Upper lobe of right lung (tissue), 1 donor: ENCODE measurements around the gene SVEP1. TPM values are rescaled to one million over a fixed set of nuclear protein-coding genes. Genes with fewer than 3 reads are reported as not detected.

Experiments used
- ATAC-seq: fragments of 200-7000 bp; cut with Tn5 transposase; one replicate; pipeline ENCODE4 v1.9.1; 2020; ENCODE audit warnings: mild to moderate bottlenecking, moderate library complexity
- DNase-seq: peaks from one replicate; pipeline ENCODE4 v3.0.0-alpha.2; 2020
- H3K27ac ChIP-seq: fragments of 200-600 bp; one replicate; pipeline ENCODE4 v1.8.0; 2022
- H3K27me3 ChIP-seq: fragments of 200-600 bp; one replicate; pipeline ENCODE4 v1.8.0; 2022; ENCODE audit warnings: mild to moderate bottlenecking
- H3K36me3 ChIP-seq: fragments of 200-600 bp; one replicate; pipeline ENCODE4 v1.8.0; 2022
- H3K4me1 ChIP-seq: fragments of 200-600 bp; one replicate; pipeline ENCODE4 v1.8.0; 2022
- H3K4me3 ChIP-seq: fragments of 200-600 bp; one replicate; pipeline ENCODE4 v1.8.0; 2022; ENCODE audit warnings: mild to moderate bottlenecking
- H3K9me3 ChIP-seq: fragments of 200-600 bp; one replicate; pipeline ENCODE4 v1.8.0; 2022
- intact Hi-C: fragments of 100-400 bp; cut with DNase I; formaldehyde crosslinking; loops from one replicate; pipeline ENCODE4 v1.11.0; 2022
- total RNA-seq: library from RNA; stranded (reverse); fragmentation: NEBNext Ultra II Directional; extraction: Animal tissue kit (Norgen Biotek cat#: 25700); gene quantifications from one replicate; pipeline ENCODE4 v1.2.1, GENCODE V29; 2021
- TF ChIP-seq, protein P1 (sequence below): fragments of 200-600 bp; IDR thresholded peaks from one replicate; pipeline ENCODE4 v1.8.0; 2022; ENCODE audit warnings: antibody characterized with exemption
- donor health status: DM: no; HTN: yes; CAD: no; lungs with severe emphysema.

Gene SVEP1
- total RNA-seq, 1 donor from 2014 or later: 88.1 TPM

DNA sequence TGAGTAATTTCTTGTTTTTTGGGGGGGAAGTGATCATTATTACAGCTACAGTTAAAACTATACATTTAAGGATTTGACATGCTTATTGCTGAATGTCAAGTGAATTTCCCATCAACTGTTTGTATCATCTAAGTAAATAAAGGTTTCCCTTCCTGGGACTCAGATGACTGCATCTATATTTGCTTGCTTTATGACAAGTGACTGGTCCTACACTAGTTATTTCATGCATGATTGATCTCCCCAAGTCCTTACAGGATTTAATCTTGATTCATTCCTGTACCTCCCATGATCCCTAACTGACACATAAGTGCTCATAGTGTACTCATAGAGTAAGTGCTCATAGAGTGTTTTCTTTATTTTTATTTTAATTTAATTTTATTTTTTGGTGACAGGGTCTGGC is 244.7 kb downstream of the SVEP1 start:
- Histone ChIP-seq H3K36me3 (no peaks in the 10 kb centered on the region), H3K9me3 (no peaks in the 10 kb centered on the region), H3K4me1 (no peaks in the 10 kb centered on the region), H3K27ac (no peak overlapping the region), H3K4me3 (no peak overlapping the region), H3K27me3 (no peaks in the 10 kb centered on the region)
- ATAC-seq (no peak), DNase-seq (no peak)
- intact Hi-C loops: no loop called here
- TF ChIP-seq, protein P1, sequence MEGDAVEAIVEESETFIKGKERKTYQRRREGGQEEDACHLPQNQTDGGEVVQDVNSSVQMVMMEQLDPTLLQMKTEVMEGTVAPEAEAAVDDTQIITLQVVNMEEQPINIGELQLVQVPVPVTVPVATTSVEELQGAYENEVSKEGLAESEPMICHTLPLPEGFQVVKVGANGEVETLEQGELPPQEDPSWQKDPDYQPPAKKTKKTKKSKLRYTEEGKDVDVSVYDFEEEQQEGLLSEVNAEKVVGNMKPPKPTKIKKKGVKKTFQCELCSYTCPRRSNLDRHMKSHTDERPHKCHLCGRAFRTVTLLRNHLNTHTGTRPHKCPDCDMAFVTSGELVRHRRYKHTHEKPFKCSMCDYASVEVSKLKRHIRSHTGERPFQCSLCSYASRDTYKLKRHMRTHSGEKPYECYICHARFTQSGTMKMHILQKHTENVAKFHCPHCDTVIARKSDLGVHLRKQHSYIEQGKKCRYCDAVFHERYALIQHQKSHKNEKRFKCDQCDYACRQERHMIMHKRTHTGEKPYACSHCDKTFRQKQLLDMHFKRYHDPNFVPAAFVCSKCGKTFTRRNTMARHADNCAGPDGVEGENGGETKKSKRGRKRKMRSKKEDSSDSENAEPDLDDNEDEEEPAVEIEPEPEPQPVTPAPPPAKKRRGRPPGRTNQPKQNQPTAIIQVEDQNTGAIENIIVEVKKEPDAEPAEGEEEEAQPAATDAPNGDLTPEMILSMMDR: no peak

DNA sequence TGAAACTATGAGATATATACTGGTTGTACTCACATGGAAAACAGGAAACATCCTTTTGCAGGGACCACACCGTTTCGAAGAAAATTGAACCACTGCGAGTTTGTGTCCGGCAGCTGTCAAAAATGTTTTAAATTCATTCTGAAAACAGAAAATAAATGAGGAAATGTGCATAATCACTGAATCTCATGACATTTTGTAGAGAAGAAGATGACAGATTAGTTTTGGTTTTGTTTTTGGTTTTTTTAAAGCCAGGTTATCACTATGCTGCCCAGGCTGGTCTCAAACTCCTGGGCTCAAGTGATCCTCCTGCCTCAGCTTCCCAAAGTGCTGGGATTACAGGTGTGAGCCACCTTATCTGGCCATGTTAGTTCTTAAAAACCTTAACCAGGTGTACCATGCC is 245.4 kb downstream of the SVEP1 start:
- H3K9me3 ChIP-seq: no peaks in the 10 kb centered on the region
- no peak for ATAC-seq
- TF ChIP-seq, protein P1: no peak
- H3K27ac ChIP-seq: no peak overlapping the region
- intact Hi-C loops: no loop called here
- no peaks in the 10 kb centered on the region for H3K4me1 ChIP-seq
- H3K27me3 ChIP-seq: no peaks in the 10 kb centered on the region
- H3K4me3 ChIP-seq: no peak overlapping the region
- DNase-seq: no peak
- H3K36me3 ChIP-seq: no peaks in the 10 kb centered on the region

DNA sequence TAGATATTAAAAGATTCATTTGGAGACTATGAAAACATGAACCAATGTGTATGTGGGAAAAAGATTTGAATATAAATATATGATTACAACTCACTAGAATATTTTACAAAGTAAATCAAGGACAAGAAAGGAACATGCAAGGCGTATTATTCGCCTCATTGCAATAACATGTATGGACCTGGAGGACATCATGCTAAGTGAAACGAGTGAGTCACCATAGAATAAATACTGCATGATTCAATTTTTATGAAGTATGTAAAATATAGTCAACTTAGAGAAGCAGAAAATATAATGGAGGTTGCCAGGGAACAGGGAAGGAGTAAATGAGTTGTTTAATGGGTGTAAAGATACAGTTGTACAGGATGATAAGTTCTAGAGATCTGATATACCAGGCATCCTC is 246.8 kb downstream of the SVEP1 start:
- intact Hi-C loops: no loop called here
- no peak overlapping the region for H3K4me3 ChIP-seq
- TF ChIP-seq, protein P1: no peak
- H3K27ac ChIP-seq: no peak overlapping the region
- no peaks in the 10 kb centered on the region for H3K4me1 ChIP-seq
- no peaks in the 10 kb centered on the region for H3K36me3 ChIP-seq
- no peak for DNase-seq
- no peaks in the 10 kb centered on the region for H3K27me3 ChIP-seq
- no peaks in the 10 kb centered on the region for H3K9me3 ChIP-seq
- ATAC-seq: no peak

DNA sequence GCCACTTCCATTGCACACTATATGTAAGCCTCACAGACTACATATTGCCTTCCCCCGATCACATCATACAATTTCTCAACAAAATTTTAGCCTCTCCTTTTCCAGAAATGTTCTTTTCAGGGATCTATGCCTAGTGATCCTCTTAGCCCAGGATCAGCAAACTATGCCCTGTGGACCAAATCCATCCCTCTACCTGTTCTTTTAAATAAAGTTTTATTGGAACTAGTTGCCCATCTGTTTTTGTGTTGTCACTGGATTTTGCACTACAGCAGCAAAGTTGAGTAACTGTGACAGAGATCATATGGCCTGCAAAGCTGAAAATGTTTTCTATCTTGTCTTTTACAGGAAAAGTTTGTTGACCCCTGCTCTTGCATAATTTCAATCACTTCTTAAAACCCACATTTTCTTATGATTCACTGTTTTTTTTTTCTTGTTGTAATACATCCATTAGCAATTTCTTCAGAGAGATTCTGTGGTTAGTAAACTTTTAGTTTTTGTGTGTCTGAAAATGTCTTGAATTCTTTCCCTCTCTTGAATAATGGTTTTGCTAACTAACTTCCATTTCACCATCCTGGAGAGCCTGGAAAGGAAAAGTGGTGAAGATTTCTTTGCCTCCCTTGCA is 248.9 kb downstream of the SVEP1 start:
- intact Hi-C loops: no loop called here
- ATAC-seq: no peak
- Histone ChIP-seq H3K4me3 (no peak overlapping the region), H3K4me1 (no peaks in the 10 kb centered on the region), H3K27ac (no peak overlapping the region), H3K27me3 (no peaks in the 10 kb centered on the region), H3K36me3 (no peaks in the 10 kb centered on the region), H3K9me3 (no peaks in the 10 kb centered on the region)
- no peak for DNase-seq
- TF ChIP-seq, protein P1: no peak

DNA sequence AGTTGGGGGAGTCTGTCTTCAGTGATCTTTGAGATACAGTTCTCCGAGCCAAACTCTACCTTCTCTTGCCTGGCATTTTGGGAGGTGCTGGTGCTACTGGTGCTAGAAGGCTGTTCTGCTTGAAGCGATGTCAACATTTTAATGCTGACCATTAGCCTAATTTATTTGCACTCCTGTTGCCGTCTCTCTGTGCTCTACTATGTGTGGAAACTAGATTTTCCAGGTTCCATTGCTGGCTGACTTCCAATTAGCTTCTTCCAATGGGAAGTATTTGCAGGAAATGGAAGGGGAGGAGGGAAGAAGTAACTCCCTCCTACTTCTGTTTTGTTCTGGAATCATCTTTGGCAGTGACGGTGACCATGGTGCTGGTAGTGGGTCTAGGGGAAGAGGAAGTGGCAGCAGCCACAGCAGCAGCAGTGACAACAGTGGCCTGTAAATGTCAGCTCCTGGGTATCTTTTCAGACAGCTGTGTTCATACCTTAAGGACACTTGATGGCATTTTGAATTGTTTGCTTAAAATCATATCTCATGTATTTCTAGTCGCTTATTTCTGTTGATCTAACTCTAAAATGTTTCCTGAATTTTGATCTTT is 249.8 kb downstream of the SVEP1 start:
- Histone ChIP-seq H3K36me3 (no peaks in the 10 kb centered on the region), H3K27me3 (no peaks in the 10 kb centered on the region), H3K4me1 (no peaks in the 10 kb centered on the region), H3K9me3 (no peaks in the 10 kb centered on the region), H3K27ac (no peak overlapping the region), H3K4me3 (no peak overlapping the region)
- DNase-seq (no peak), ATAC-seq (peak; percentile 75)
- intact Hi-C loops: no loop called here
- TF ChIP-seq, protein P1: no peak
